Activated CD8-positive, alpha-beta T cell treated with anti-CD3 and anti-CD28 coated beads for 36 hours (primary cell): ENCODE data around the gene ANO1. TPM values are rescaled to one million over a fixed set of nuclear protein-coding genes. Genes with fewer than 3 reads are reported as not detected.

Experiments
- ATAC-seq: fragments of 200-7000 bp; cut with Tn5 transposase; one replicate; pipeline ENCODE4 v1.10.0; 2021; ENCODE audit warnings: mild to moderate bottlenecking, moderate library complexity
- CTCF ChIA-PET: fragments of 350-600 bp; sonication (Branson Sonifier 250); formaldehyde crosslinking; loops from one replicate; lab custom pipeline; 2021; ENCODE audit warnings: antibody characterized with exemption; lab: Charles Lee
- POLR2A ChIA-PET: fragments of 350-600 bp; sonication (Branson Sonifier 250); formaldehyde crosslinking; loops from one replicate; lab custom pipeline; 2021; ENCODE audit warnings: antibody characterized with exemption; lab: Charles Lee
- DNase-seq: peaks from one replicate; pipeline ENCODE4 v3.0.0-alpha.2; 2020
- H3K27ac Mint-ChIP-seq: one replicate; pipeline ENCODE4 v1.8.0; 2021; ENCODE audit warnings: mild to moderate bottlenecking, mixed read lengths
- H3K27me3 Mint-ChIP-seq: one replicate; pipeline ENCODE4 v1.8.0; 2021; ENCODE audit warnings: mixed read lengths
- H3K36me3 Mint-ChIP-seq: one replicate; pipeline ENCODE4 v1.8.0; 2021; ENCODE audit warnings: low read depth, mixed read lengths
- H3K4me1 Mint-ChIP-seq: one replicate; pipeline ENCODE4 v1.8.0; 2021; ENCODE audit warnings: low read depth, mixed read lengths
- H3K4me3 Mint-ChIP-seq: one replicate; pipeline ENCODE4 v1.8.0; 2021; ENCODE audit warnings: mild to moderate bottlenecking, moderate library complexity, mixed read lengths
- H3K9me3 Mint-ChIP-seq: one replicate; pipeline ENCODE4 v1.8.0; 2021; ENCODE audit warnings: mixed read lengths
- intact Hi-C: fragments of 100-400 bp; cut with micrococcal nuclease; formaldehyde crosslinking; loops from one replicate; pipeline ENCODE4 v1.10.0; 2022
- total RNA-seq, 2 experiments: library from RNA; stranded (reverse); gene quantifications; one replicate each; pipeline ENCODE4 v1.2.3, GENCODE V29; 2021
- TF ChIP-seq, protein P1 (sequence below): fragments of 200-600 bp; IDR thresholded peaks from one replicate; pipeline ENCODE4 v1.8.0; 2022; ENCODE audit warnings: antibody characterized with exemption, mild to moderate bottlenecking

ANO1 gene
- total RNA-seq, 2 experiments from 2014 or later, result not detected

DNA sequence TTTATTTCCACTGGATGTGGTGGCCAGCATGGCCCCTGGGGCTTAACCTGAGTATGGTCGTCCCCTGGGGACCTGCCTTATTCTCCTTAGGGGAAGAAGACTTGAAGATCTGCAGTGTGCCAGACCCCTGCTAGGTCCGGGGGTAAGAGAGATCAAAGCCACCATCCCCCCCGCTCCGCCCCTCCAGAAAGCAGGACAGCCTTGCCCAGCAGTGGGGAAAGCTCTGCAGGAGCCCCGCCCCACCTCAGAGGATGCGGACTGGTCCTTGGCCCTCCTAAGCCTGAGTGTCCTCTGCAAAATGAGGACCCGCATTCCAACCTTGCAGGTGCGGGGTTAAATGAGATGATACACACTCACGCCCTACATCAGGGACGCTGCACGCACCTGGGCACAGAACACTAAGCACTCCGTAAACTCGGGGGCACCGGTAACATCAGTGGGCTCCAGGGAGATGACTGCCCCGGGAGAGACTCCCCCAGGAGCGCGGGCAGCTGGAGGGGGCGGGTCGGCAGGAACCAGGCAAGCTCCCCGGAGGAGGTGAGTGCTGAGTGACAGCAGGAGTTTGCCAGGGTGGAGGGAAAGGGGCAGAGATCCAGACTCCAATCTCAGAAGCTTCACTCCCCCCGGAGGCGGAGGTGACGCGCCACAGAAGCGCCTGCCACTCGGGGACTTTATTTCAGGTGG lies 564 bp upstream of the ANO1 start:
- TF ChIP-seq, protein P1, sequence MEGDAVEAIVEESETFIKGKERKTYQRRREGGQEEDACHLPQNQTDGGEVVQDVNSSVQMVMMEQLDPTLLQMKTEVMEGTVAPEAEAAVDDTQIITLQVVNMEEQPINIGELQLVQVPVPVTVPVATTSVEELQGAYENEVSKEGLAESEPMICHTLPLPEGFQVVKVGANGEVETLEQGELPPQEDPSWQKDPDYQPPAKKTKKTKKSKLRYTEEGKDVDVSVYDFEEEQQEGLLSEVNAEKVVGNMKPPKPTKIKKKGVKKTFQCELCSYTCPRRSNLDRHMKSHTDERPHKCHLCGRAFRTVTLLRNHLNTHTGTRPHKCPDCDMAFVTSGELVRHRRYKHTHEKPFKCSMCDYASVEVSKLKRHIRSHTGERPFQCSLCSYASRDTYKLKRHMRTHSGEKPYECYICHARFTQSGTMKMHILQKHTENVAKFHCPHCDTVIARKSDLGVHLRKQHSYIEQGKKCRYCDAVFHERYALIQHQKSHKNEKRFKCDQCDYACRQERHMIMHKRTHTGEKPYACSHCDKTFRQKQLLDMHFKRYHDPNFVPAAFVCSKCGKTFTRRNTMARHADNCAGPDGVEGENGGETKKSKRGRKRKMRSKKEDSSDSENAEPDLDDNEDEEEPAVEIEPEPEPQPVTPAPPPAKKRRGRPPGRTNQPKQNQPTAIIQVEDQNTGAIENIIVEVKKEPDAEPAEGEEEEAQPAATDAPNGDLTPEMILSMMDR, result no peak
- DNase-seq (no peak), ATAC-seq (no peak)
- Mint-ChIP-seq H3K36me3 (no peaks in the 10 kb centered on the region), H3K9me3 (no peaks in the 10 kb centered on the region), H3K27me3 (peaks cover 34% of the 10 kb centered on the region), H3K4me1 (peaks cover 7% of the 10 kb centered on the region), H3K27ac (no peak overlapping the region), H3K4me3 (no peak overlapping the region)
- ChIA-PET CTCF (no interaction called here), POLR2A (no interaction called here)
- intact Hi-C loops, result no loop called here

DNA sequence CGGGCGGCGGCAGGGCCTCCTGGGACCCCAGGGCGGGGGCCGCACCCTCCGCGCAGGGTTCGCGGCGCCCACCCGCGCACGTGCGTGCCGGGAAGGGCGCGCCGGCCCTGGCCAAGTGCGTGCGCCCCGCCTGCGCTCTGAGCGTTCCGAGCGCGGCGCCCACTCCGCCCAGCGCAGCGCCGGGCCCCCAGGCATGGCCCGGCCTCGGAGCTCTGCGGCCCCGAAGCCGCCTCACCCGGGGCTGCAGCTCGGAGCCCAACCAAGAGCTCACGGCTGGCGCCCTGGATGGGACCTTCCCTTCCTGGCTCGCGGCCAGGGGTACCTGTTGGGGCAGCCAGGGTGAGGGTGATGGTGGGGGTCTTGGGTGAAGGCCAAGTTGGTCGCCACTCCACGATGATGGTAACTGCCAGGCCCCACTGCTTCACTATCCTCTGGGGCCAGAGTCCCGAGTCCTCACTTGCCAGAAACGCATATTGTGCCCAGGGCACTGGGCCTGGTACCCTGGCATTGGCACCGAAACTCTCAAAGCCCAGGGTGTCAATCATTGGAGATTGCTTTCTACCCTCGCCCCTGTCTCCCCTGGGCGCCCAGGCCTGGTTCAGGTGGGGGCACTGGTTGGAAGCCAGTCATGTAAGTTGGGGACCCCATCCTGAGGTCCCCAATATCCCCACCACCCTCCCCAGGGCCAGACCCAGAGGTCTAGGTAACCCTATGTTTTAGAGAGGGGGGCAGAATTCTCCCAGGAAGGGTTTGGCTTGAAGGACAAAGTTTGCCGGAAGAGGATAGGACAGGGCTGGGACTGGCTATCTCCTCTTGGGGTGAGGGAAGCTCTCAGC lies 882 bp downstream of the ANO1 start:
- Mint-ChIP-seq H3K9me3 (no peaks in the 10 kb centered on the region), H3K27me3 (peaks cover 24% of the 10 kb centered on the region)
- TF ChIP-seq, protein P1, result no peak

DNA sequence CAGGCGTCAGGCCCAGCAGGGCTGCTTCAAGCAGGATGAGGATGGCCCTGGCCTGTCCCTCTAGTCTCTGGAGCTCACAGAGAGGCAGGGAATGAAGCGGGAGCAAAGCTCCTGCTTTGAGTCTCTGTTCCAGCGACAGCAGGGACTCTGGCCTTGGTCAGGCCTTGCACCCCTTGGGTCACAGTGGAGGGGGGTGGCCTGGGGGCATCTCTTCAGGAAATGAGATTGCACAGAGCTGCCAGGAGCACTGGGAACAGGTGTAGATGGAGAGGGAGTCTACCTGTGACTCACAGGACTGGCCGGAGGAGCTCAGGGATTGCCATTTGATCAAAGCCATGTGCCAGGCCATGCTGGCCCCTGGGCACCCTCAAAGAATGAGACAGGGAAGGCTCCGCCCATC lies 1.6 kb downstream of the ANO1 start:
- H3K4me3 Mint-ChIP-seq, result no peak overlapping the region
- ATAC-seq (no peak), DNase-seq (no peak)
- H3K9me3 Mint-ChIP-seq, result no peaks in the 10 kb centered on the region
- POLR2A ChIA-PET, result no interaction called here
- peaks cover 20% of the 10 kb centered on the region for H3K27me3 Mint-ChIP-seq
- H3K4me1 Mint-ChIP-seq, result no peaks in the 10 kb centered on the region
- TF ChIP-seq, protein P1, result no peak
- CTCF ChIA-PET, result interaction anchor here (1.3 kb wide), 1 partner anchor 116 kb away, joined by 3 read pairs; no protein-coding TSS in a partner anchor
- intact Hi-C loops, result no loop called here
- H3K36me3 Mint-ChIP-seq, result no peaks in the 10 kb centered on the region
- no peak overlapping the region for H3K27ac Mint-ChIP-seq

More for the DNA sequence above, 882 bp downstream of the ANO1 start:
- DNase-seq, result no peak
- Mint-ChIP-seq H3K4me1 (peaks cover under 1% of the 10 kb centered on the region), H3K36me3 (no peaks in the 10 kb centered on the region), H3K27ac (no peak overlapping the region), H3K4me3 (no peak overlapping the region)
- ATAC-seq, result no peak
- ChIA-PET CTCF (interaction anchor here (1.3 kb wide), 1 partner anchor 117 kb away, joined by 3 read pairs; no protein-coding TSS in a partner anchor), POLR2A (no interaction called here)
- intact Hi-C loops, result no loop called here

- TF ChIP-seq, protein P1, result no peak
- ATAC-seq, result no peak
Measured at GRCh38 chr11:70080763-70081162, 2.6 kb downstream of the ANO1 start.

GRCh38 chr11:70082829-70083228 lies 4.7 kb downstream of the ANO1 start:
- Mint-ChIP-seq H3K27me3 (peaks cover 7% of the 10 kb centered on the region), H3K9me3 (no peaks in the 10 kb centered on the region), H3K36me3 (no peaks in the 10 kb centered on the region), H3K4me3 (no peak overlapping the region), H3K4me1 (no peaks in the 10 kb centered on the region), H3K27ac (no peak overlapping the region)
- TF ChIP-seq, protein P1, result no peak
- DNase-seq (peak; percentile 9), ATAC-seq (no peak)
- POLR2A ChIA-PET, result no interaction called here
- CTCF ChIA-PET, result interaction anchor here (1.3 to 1.7 kb wide), 2 partner anchors 154 to 168 kb away, joined by 3 to 4 read pairs; no protein-coding TSS in a partner anchor
- intact Hi-C loops, result no loop called here

More at GRCh38 chr11:70080763-70081162, 2.6 kb downstream of the ANO1 start:
- no peak overlapping the region for H3K4me3 Mint-ChIP-seq
- POLR2A ChIA-PET, result no interaction called here
- intact Hi-C loops, result no loop called here
- H3K4me1 Mint-ChIP-seq, result no peaks in the 10 kb centered on the region
- CTCF ChIA-PET, result no interaction called here
- no peaks in the 10 kb centered on the region for H3K36me3 Mint-ChIP-seq
- H3K27me3 Mint-ChIP-seq, result peaks cover 19% of the 10 kb centered on the region
- no peak overlapping the region for H3K27ac Mint-ChIP-seq
- H3K9me3 Mint-ChIP-seq, result no peaks in the 10 kb centered on the region
- DNase-seq, result no peak
